T-helper 17 cell (primary cell): Measurements from ENCODE around the gene MIS12. TPM values are rescaled to one million over a fixed set of nuclear protein-coding genes. Genes with fewer than 3 reads are reported as not detected.

Experiments
- ATAC-seq: fragments of 150-1000 bp; cut with Tn5 transposase; 2 replicates; pipeline ENCODE4 v1.10.0; 2021; ENCODE audit warnings: mild to moderate bottlenecking, moderate library complexity
- DNase-seq, 3 donors: peaks; one replicate each; pipeline versions ENCODE4 v3.0.0 to v3.0.0-alpha.2; 2020 to 2021
- H3K9me3 ChIP-seq: one replicate; pipeline ENCODE4 v1.7.0; 2013; ENCODE audit warnings: low read length, mild to moderate bottlenecking; ENCODE audit not compliant: control insufficient read depth, poor library complexity, severe bottlenecking
- H3K27ac Mint-ChIP-seq: one replicate; pipeline ENCODE4 v1.8.0; 2022; ENCODE audit warnings: mild to moderate bottlenecking, moderate library complexity, mixed read lengths
- H3K27me3 Mint-ChIP-seq: one replicate; pipeline ENCODE4 v1.8.0; 2022; ENCODE audit warnings: mixed read lengths
- H3K36me3 Mint-ChIP-seq: one replicate; pipeline ENCODE4 v1.8.0; 2022; ENCODE audit warnings: low read depth, mixed read lengths
- H3K4me1 Mint-ChIP-seq: one replicate; pipeline ENCODE4 v1.8.0; 2022; ENCODE audit warnings: mild to moderate bottlenecking, mixed read lengths
- H3K4me3 Mint-ChIP-seq: one replicate; pipeline ENCODE4 v1.8.0; 2022; ENCODE audit warnings: mild to moderate bottlenecking, moderate library complexity, mixed read lengths
- total RNA-seq, 4 donors: library from RNA in 2 of 4; stranded (reverse) in 2 of 4; gene quantifications; one replicate each; pipeline ENCODE4 v1.2.3 and lab custom pipeline; 2022 to 2026

MIS12 gene
- total RNA-seq, 2 donors from 2014 or later: 19.2 to 31.0 TPM

DNA sequence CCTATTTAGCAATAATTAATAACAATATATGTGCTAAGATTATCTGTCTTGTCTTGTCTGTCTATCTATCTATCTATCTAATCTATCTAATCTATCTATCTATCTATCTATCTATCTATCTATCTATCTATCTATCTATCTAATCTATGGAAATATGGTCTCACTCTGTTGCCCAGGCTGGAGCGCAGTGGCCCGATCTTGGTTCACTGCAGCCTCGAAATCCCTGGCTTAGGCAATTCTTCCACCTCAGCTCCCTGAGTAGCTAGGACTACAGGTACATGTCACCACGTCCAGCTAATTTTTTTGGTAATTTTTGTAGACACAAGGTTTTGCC is 44.7 kb downstream of the MIS12 start:
- Mint-ChIP-seq H3K4me3 (no peak overlapping the region), H3K27ac (peak overlapping the region; percentile 21), H3K4me1 (peaks cover 8% of the 10 kb centered on the region), H3K36me3 (peaks cover 9% of the 10 kb centered on the region), H3K27me3 (no peaks in the 10 kb centered on the region)
- ATAC-seq (no peak), DNase-seq (no peak)
- H3K9me3 ChIP-seq: no peaks in the 10 kb centered on the region

DNA sequence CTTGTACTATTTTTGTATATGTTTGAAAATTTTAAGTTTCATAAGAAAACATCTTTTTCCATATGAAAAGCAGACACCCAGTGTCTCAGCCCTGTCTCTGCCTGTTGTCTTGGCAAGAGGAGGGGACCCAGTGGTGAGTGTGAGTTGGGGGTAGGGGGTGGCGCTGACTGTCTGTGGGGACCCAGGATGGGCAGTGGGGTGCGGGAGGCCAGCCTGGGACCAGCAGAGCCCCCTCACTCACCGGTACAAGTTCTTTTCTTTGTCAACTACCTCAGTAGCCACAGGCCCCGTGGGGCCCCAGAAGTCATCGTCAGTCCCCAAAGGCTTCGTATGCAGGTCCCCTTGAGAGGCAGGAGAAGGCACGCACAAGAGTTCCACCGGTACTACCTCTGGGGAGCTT is 46.2 kb downstream of the MIS12 start:
- Mint-ChIP-seq H3K36me3 (peaks cover 9% of the 10 kb centered on the region), H3K27me3 (no peaks in the 10 kb centered on the region), H3K27ac (no peak overlapping the region), H3K4me1 (peaks cover 5% of the 10 kb centered on the region), H3K4me3 (no peak overlapping the region)
- ATAC-seq (no peak), DNase-seq (no peak)
- no peaks in the 10 kb centered on the region for H3K9me3 ChIP-seq

DNA sequence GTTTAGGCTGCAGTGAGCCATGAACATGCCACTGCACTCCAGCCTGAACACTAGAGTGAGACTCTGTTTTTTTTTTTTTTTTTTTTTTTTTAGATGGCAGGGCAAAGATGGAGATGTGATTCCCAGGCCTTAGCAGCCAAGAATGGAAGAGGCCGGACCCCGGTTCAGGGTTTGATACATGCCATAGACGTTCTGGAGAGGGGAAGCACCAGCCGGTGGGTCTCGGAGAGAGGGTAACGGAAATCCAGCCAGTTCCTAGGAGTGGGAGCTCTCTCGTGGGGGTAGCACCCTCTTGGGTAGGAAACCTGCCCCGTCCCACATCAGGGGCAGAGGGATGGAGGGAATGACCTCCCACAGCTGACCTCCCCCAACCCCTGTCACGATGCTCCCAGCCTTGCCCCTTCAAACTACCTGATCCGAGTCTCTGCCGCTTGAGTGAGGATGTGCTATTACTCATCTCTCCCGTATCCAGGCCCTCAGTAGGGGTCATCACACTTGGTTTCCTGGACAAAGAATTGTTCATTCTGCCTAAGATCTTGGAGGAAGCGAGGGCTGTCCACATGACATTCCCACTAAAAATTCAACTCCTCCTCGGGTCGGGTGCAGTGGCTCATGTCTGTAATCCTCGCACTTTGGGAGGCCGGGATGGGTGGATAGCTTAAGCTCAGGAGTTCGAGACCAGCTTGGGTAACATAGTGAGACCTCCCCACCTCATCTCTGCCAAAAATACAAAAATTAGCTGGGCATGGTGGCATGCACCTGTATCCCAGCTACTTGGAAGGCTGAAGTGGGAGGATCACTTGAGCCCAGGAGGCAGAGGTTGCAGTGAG is 47.3 kb downstream of the MIS12 start:
- no peak overlapping the region for H3K4me3 Mint-ChIP-seq

DNA sequence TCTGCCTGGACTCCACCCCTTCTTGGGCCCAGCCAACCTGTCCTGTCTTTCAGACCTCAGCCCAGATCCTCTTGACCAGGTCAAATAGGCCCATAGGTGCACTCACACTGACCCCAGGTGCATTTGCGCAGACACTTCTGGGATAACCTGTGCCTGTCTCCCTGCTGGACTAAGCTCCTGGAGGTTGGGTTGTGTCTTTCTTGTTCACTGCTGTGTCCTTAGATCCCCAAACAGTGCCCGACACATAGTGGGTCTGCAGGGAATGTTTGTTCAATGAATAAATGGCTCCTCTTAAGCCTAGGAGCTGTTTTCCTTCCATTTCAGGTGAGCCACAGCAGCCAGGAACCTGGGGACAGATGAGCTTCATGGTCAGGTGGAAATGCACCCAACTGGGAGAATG is 49.1 kb downstream of the MIS12 start:
- peaks cover 10% of the 10 kb centered on the region for H3K36me3 Mint-ChIP-seq

More for the DNA sequence above, 47.3 kb downstream of the MIS12 start:
- peak overlapping the region; percentile 80 for H3K27ac Mint-ChIP-seq
- DNase-seq (no peak), ATAC-seq (no peak)
- H3K9me3 ChIP-seq: no peaks in the 10 kb centered on the region
- no peaks in the 10 kb centered on the region for H3K27me3 Mint-ChIP-seq
- peaks cover 12% of the 10 kb centered on the region for H3K36me3 Mint-ChIP-seq
- peaks cover 7% of the 10 kb centered on the region for H3K4me1 Mint-ChIP-seq

DNA sequence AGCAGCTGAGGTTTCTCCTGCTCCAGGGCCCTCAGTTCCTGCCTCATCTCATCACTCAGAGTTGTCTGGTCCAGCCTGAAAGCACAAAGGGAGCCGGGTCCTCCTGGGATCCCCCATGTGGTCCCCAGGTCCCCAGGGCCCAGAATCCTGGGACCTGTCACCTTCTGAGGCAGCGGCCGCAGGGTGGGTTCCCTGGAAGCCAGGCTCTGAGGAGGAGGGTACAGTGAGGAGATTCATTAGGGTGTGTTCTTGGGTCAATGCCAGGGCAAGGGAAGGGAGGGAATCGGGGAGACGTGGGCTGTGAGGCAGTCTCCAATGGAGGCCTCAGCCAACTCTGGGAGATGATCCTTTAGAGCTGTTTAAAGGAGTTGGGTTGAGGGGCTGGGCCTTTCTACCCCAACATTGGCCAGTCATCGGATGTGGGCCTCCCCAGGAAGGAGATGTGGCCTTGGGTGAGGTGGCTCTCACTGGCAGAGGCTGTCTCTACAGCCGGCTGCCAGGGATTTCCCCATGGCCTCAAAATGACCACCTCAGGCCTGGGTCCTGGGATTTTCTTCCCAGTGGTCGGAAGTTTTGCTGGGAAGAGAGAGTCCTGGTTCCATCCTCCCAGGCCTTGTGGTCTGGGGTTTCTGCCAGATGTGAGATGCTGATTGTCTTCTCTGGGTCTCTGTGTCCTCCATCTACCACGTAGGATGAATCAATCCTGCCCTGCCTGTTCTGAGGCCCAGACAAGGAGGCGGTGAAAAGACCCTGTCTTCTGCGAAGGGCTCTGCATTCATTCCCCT is 50.7 kb downstream of the MIS12 start:
- H3K27ac Mint-ChIP-seq: peak overlapping the region; percentile 84

More for the DNA sequence above, 49.1 kb downstream of the MIS12 start:
- H3K4me3 Mint-ChIP-seq: no peak overlapping the region
- ATAC-seq (no peak), DNase-seq (no peak)
- peak overlapping the region; percentile 80 for H3K27ac Mint-ChIP-seq
- no peaks in the 10 kb centered on the region for H3K9me3 ChIP-seq
- no peaks in the 10 kb centered on the region for H3K27me3 Mint-ChIP-seq
- peaks cover 8% of the 10 kb centered on the region for H3K4me1 Mint-ChIP-seq

DNA sequence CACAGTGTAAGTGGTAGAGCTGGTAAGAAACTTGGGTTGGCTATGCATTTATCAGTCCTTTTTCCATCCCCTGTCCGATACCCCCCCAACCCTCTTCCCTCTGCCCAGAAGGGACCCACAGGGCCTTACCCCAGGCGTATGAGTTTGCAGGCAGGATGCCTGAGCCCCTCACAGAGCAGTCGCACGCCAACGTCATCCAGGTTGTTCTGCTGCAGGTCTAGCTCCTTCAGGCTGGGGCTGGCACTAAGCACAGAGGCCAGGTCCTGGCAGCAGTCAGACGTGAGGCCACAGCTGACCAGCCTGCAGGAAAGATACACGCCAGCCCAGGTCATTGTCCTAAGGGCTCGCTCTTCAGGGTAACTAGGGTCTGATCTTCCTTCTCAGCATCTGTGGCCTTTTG is 52.9 kb downstream of the MIS12 start:
- no peaks in the 10 kb centered on the region for H3K27me3 Mint-ChIP-seq
- no peak overlapping the region for H3K4me3 Mint-ChIP-seq
- ATAC-seq (no peak), DNase-seq (no peak)
- H3K36me3 Mint-ChIP-seq: peaks cover 12% of the 10 kb centered on the region
- H3K27ac Mint-ChIP-seq: no peak overlapping the region
- H3K9me3 ChIP-seq: no peaks in the 10 kb centered on the region
- H3K4me1 Mint-ChIP-seq: peaks cover 16% of the 10 kb centered on the region

More for the DNA sequence above, 50.7 kb downstream of the MIS12 start:
- no peaks in the 10 kb centered on the region for H3K9me3 ChIP-seq
- ATAC-seq: no peak
- Mint-ChIP-seq H3K27me3 (no peaks in the 10 kb centered on the region), H3K36me3 (peaks cover 10% of the 10 kb centered on the region), H3K4me1 (peaks cover 8% of the 10 kb centered on the region), H3K4me3 (no peak overlapping the region)
- no peak for DNase-seq

DNA sequence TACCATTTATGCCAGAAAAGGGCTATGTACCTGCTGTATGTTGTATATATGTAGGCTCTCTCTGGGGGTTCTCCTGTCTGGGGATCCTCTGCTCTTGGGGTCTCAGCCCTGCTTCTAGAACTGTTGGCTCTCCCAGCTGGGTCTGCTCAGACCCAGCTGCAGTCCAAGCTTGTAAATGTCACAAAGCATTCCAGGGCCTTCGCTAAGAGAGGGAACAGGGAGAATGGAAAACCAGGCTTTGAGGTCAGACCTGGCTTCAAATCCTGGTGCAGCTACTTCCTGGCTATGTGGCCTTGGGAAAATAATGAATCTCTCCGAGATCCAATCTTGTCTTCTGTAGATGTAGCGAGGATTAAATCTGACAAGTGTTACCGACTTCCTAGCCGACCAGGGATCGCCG is 54.0 kb downstream of the MIS12 start:
- H3K4me3 Mint-ChIP-seq: no peak overlapping the region
- peaks cover 17% of the 10 kb centered on the region for H3K4me1 Mint-ChIP-seq
- no peaks in the 10 kb centered on the region for H3K27me3 Mint-ChIP-seq
- H3K36me3 Mint-ChIP-seq: peaks cover 11% of the 10 kb centered on the region
- no peaks in the 10 kb centered on the region for H3K9me3 ChIP-seq
- ATAC-seq (no peak), DNase-seq (no peak)
- peak overlapping the region; percentile 16 for H3K27ac Mint-ChIP-seq

Other genes starting within 250 kb of the MIS12 start
- gene RABEP1, start 204.3 kb upstream of the MIS12 start, total RNA-seq: 10 to 100 TPM; 33.2 to 33.6 TPM
- 100 to 1,000 TPM; 118 to 130 TPM for gene NUP88, start 66.9 kb upstream of the MIS12 start, total RNA-seq
- 10 to 100 TPM; 57.7 to 72.7 TPM for gene RPAIN, start 66.4 kb upstream of the MIS12 start, total RNA-seq
- gene C1QBP, start 47.4 kb upstream of the MIS12 start, total RNA-seq: 10 to 100 TPM; 63.8 to 71.6 TPM
- 1 to 10 TPM; 7.5 to 9.0 TPM for gene DHX33, start 17.6 kb upstream of the MIS12 start, total RNA-seq
- 10 to 100 TPM; 66.3 to 78.0 TPM for gene DERL2, start 388 bp upstream of the MIS12 start, total RNA-seq
- gene NLRP1, start 97.9 kb downstream of the MIS12 start, total RNA-seq: 100 to 1,000 TPM; 190 to 200 TPM